Effector memory CD4-positive, alpha-beta T cell (primary cell): ENCODE data around the gene MICAL2.

Experiments used
- DNase-seq, 3 donors: peaks; one replicate each; pipeline ENCODE4 v3.0.0-alpha.2; 2020
- H3K27ac ChIP-seq: 2 replicates; pipeline ENCODE4 v1.7.0; 2013; ENCODE audit warnings: mild to moderate bottlenecking, low read length, moderate library complexity; ENCODE audit not compliant: insufficient read depth, poor library complexity, severe bottlenecking
- H3K27me3 ChIP-seq: replicated peaks from 2 replicates; pipeline ENCODE4 v1.7.0; 2013; ENCODE audit warnings: mild to moderate bottlenecking, low read length; ENCODE audit not compliant: insufficient read depth, control insufficient read depth, poor library complexity, severe bottlenecking
- H3K36me3 ChIP-seq: 2 replicates; pipeline ENCODE4 v1.7.0; 2013; ENCODE audit warnings: mild to moderate bottlenecking, low read length, moderate library complexity; ENCODE audit not compliant: control insufficient read depth, insufficient read depth
- H3K4me1 ChIP-seq: 2 replicates; pipeline ENCODE4 v1.7.0; 2013; ENCODE audit warnings: low read length, mild to moderate bottlenecking; ENCODE audit not compliant: control insufficient read depth, insufficient read depth, poor library complexity, severe bottlenecking
- H3K4me3 ChIP-seq: 2 replicates; pipeline ENCODE4 v1.7.0; 2013; ENCODE audit warnings: low read length, low read depth, mild to moderate bottlenecking; ENCODE audit not compliant: insufficient read depth, poor library complexity, severe bottlenecking
- H3K9me3 ChIP-seq: 2 replicates; pipeline ENCODE4 v1.7.0; 2013; ENCODE audit warnings: mild to moderate bottlenecking, low read length, moderate library complexity; ENCODE audit not compliant: control insufficient read depth

Gene MICAL2

DNA sequence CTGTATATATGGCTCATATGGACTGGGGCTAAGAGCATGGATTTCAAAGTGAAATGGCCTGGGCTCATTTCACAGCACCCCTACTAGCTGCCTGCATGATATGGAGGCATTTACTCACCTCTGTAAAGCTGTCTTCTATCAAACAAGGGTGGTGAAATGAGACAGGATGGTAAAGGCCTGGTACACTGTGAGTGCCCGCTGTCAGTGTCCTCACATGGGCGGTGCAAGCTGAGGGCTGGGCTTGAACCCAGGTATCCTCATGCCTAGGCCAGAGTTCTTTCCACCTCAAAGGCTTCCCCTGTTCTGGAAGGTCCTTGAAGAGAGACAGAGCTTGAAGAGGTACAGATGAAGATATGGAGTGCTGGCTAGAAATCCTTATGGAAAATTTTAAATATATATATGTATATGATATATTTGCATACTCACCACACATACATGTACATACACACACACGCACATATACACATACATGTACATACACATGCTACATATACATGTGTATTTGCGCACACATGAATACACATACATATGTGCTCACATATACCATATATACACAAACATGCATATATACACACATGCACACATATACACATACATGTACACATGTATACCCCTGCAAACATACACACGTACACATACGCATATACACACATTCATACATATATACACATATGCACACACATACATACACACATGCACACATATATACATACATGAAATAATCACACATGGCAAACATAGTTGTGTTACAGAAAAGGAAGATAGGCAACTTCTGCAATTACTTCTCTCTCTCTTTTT lies 44.7 kb downstream of the MICAL2 start:
- no peak for DNase-seq
- H3K4me1 ChIP-seq = peaks cover 19% of the 10 kb centered on the region
- H3K36me3 ChIP-seq = no peaks in the 10 kb centered on the region
- H3K9me3 ChIP-seq = no peaks in the 10 kb centered on the region
- no peak overlapping the region for H3K27ac ChIP-seq
- no peak overlapping the region for H3K4me3 ChIP-seq
- no peaks in the 10 kb centered on the region for H3K27me3 ChIP-seq

DNA sequence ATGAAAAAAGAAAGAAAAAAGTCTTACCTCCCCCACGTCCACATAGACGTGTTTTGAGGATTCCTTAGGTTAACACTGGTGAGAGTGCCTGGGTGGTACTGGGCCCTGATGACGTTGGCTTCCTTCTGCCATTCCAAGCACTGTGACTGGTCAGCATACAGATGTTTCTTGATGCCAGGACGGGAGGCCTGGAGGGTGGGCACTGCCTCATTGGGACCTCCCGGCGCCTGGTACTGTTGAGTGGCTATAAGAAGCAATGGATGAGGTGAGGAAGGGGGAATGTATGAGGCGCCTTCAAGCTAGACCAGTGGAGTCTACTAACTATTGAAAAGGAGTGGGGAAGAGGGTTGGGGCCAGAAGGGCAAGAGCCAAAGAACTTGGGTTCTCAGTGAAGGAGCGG lies 45.3 kb downstream of the MICAL2 start:
- peaks cover 16% of the 10 kb centered on the region for H3K4me1 ChIP-seq
- H3K9me3 ChIP-seq = no peaks in the 10 kb centered on the region
- no peaks in the 10 kb centered on the region for H3K36me3 ChIP-seq
- DNase-seq = no peak
- H3K27me3 ChIP-seq = no peaks in the 10 kb centered on the region
- no peak overlapping the region for H3K27ac ChIP-seq
- no peak overlapping the region for H3K4me3 ChIP-seq

DNA sequence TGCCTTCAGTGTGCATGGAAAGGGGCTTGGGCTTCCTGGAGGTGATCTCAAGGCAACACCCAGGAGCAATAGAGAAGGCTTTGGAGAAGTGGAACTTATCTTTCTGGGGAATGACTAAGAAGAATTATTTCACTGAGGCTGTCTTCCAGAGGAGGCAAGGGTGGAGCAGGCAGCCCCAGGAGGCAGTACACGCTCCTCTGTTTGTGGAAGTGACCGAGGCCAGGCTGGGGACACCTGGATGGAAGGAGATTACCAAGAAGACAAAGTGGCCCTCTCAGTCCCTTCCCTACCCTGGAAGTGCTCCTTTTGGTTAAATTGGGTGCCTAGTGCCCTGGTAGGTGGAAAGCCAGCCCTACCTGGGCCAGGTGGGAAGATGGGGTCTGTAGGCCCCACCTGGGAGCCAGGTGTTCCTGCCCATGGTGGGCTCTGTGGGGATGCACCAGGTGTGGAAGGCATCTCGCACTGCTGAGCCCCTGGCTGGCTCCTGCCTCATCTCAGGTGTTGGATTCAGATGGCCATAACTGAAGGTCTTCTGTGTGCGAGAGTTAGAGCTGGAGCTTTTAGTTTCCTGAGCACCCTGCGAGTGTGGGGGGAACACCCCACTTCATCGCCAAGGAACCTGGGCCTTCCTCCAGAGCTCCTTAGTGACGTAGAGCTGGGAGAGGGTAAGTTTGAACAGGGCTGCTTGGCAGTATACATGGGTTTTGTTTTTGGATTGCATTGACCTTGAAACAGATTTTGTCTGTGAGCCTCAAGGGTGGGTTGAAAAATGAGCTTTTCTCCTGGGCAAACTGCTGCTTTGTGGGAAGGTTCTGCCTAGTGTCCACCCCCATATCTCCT lies 46.1 kb downstream of the MICAL2 start:
- Histone ChIP-seq H3K36me3 (no peaks in the 10 kb centered on the region), H3K9me3 (no peaks in the 10 kb centered on the region), H3K27ac (no peak overlapping the region), H3K27me3 (no peaks in the 10 kb centered on the region), H3K4me3 (no peak overlapping the region), H3K4me1 (peaks cover 14% of the 10 kb centered on the region)
- DNase-seq = no peak

DNA sequence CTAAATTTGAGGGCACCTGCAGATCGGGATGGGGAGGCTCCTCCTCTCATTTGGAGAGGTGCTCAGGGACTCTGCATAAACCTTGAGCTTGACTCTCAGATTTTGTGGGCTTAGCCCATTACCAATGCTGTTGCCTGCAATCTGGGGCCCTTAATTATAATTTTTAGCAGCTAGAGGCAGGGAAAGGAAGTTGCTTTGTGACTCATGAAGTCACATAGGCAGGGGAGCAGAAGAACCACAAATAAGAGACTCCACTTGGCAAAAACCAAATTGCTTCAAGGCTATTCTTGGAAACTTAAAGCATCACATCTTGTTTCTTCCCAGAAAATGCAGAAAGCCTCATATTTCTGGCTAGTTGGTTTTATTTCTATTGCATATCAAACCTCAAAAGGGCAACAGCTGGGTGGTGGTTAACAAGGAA lies 46.9 kb downstream of the MICAL2 start:
- Histone ChIP-seq H3K27ac (no peak overlapping the region), H3K27me3 (no peaks in the 10 kb centered on the region), H3K9me3 (no peaks in the 10 kb centered on the region), H3K4me3 (no peak overlapping the region), H3K4me1 (peaks cover 14% of the 10 kb centered on the region), H3K36me3 (no peaks in the 10 kb centered on the region)
- DNase-seq = no peak

DNA sequence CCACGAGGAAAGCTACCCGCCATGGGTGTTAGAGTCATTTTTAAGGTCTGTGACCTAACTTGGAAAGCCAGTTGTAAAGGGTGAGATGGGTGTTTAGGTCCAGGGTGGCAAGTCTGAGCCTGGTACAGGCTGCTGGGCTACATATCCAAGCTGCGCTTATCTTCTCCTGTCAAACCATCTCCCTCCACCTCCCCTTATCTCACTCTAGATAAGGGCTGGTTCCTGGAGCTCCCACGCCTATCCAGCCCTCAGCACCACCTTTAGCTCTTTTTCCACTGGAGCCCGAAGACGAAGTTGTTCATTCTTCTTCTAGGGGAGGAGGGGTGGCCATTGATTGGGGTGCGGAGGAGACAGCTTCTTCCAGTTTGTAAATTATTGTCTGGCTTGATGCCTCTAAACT lies 48.5 kb downstream of the MICAL2 start:
- Histone ChIP-seq H3K27ac (no peak overlapping the region), H3K27me3 (no peaks in the 10 kb centered on the region), H3K4me1 (peaks cover 14% of the 10 kb centered on the region), H3K36me3 (no peaks in the 10 kb centered on the region), H3K9me3 (no peaks in the 10 kb centered on the region), H3K4me3 (no peak overlapping the region)
- DNase-seq = no peak

DNA sequence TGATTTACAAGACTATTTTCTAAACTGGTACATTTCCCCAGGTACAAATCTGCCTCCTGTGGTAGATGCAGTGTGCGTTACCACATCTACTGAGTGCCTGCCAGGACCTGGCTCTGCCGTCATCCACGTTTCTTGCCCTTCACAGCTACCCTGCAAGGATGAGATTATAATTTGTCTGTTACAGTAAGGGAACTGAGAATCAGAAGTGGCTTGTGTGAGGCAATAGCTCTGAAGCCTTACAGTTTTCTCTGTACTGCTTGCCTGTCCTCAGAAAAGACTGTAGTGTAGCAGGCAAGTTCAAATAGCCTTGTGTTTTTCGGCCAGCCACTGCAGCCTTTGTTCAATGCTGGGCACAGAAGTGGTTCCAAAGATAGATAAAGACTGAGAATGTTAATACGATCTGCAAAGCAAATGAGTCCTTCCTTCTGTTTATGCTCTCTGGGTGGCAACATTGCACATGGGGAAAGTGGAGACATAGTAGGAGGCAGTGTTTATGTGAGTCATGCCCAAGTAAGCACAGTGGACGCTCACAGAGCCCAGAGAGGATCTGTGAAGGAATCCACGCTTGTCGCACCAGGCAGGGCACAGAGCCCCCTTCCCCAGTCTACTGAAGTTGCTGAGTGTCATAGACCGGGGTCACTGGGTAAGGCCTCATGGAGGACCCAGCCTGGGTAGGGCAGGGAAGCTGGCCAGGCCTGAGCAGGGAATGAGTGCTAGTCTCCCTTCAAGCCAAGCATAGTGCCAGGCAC lies 49.1 kb downstream of the MICAL2 start:
- Histone ChIP-seq H3K4me1 (peaks cover 14% of the 10 kb centered on the region), H3K27ac (no peak overlapping the region), H3K9me3 (no peaks in the 10 kb centered on the region), H3K4me3 (no peak overlapping the region), H3K27me3 (no peaks in the 10 kb centered on the region), H3K36me3 (no peaks in the 10 kb centered on the region)
- DNase-seq = no peak

DNA sequence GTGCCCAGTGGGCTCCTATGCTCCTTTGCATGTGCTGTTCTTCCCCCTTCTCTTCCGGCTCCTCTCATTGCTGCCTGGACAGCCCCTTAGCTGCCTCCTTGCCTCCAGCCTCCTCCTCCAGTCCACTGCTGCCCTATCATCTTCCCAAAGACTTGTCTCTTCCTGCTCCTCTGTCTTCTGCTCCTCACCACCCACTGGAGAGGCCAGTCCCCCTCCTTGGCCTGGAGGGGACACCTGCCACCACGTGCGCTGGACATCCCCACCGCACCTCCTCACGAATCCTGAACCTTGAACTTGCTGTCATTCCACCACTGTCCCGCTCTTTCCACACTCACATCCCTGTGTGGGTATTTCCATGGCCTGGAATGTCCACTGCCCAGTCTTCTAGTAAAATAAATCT lies 49.8 kb downstream of the MICAL2 start:
- H3K27me3 ChIP-seq = no peaks in the 10 kb centered on the region
- no peaks in the 10 kb centered on the region for H3K9me3 ChIP-seq
- no peak overlapping the region for H3K4me3 ChIP-seq
- no peak for DNase-seq
- peaks cover 14% of the 10 kb centered on the region for H3K4me1 ChIP-seq
- no peaks in the 10 kb centered on the region for H3K36me3 ChIP-seq
- H3K27ac ChIP-seq = no peak overlapping the region

DNA sequence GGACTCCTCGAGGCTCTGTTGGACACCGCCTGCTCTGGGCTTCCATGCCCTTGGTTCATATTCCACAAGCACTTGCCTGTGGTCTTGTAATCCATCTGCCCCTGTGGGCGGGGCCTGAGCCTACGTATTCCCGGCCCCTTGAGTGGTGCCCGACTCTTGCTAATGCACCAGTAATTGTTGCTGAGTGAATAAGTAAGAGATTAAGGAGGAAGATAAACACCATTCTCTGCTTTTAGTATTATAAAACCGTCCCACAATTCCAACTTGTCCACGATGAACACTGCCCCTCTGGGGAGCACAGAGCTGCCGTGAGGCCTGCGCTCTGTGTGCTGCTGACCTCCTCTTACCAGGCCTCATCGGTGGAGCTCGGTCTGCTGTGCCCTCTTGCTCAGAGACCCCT lies 50.3 kb downstream of the MICAL2 start:
- Histone ChIP-seq H3K4me3 (no peak overlapping the region), H3K27ac (no peak overlapping the region), H3K9me3 (no peaks in the 10 kb centered on the region), H3K4me1 (peaks cover 14% of the 10 kb centered on the region), H3K36me3 (no peaks in the 10 kb centered on the region), H3K27me3 (no peaks in the 10 kb centered on the region)
- no peak for DNase-seq

DNA sequence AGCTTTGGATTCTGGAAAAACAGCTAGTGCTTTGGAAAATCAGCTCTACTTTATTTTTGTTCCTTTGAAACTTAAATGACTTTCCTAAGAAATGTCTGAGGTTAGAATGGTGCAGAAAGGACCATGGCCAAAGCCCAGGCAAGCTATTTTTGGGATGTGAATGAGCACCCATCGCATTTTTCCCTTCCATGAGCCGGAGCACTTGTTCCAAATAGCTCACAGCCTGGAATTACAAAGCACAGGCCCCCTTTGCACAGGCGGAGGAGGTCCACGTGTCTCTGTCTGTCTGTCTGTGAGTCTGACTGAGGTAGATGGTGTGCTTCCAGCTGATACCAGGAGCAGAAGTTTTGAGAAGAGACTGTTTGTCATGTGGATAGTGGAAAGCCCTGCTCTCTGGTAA lies 50.7 kb downstream of the MICAL2 start:
- Histone ChIP-seq H3K27ac (no peak overlapping the region), H3K27me3 (no peaks in the 10 kb centered on the region), H3K4me1 (peaks cover 14% of the 10 kb centered on the region), H3K36me3 (no peaks in the 10 kb centered on the region), H3K9me3 (no peaks in the 10 kb centered on the region), H3K4me3 (no peak overlapping the region)
- DNase-seq = no peak
